GM12878 (cell line): ENCODE results near the gene MXI1. TPM values are rescaled to one million over a fixed set of nuclear protein-coding genes. Genes with fewer than 3 reads are reported as not detected.

ENCODE experiments used
- ATAC-seq: fragments of 200-7000 bp; cut with Tn5 transposase; 3 replicates; pipeline ENCODE4 v1.9.1; 2020; ENCODE audit warnings: mild to moderate bottlenecking, moderate library complexity
- BruUV-seq: library from RNA; stranded (reverse); fragments of 400-500 nt; replicated peaks from 2 replicates; lab custom pipeline; 2021; lab: Mats Ljungman, UMichigan
- CTCF ChIA-PET: fragments of 300-600 bp; sonication (Branson Sonifier 250); formaldehyde crosslinking; extraction: SDS; loops from one replicate; lab custom pipeline; 2021; ENCODE audit warnings: inconsistent platforms; lab: Yijun Ruan, JAX
- POLR2A ChIA-PET: fragments of 350-600 bp; formaldehyde crosslinking; extraction: SDS; loops from one replicate; lab custom pipeline; 2021; ENCODE audit warnings: inconsistent platforms; lab: Charles Lee
- RAD21 ChIA-PET: fragments of 300-600 bp; sonication (Branson Sonifier 250); formaldehyde crosslinking; loops from one replicate; lab custom pipeline; 2023; ENCODE audit warnings: antibody characterized with exemption; ENCODE audit not compliant: unreplicated experiment; lab: Charles Lee
- SMC1A ChIA-PET: fragments of 300-600 bp; sonication (Branson Sonifier 250); formaldehyde crosslinking; loops from one replicate; lab custom pipeline; 2023; ENCODE audit not compliant: unreplicated experiment, uncharacterized antibody; lab: Charles Lee
- DNase-seq: peaks from one replicate; pipeline ENCODE4 v3.0.0-alpha.2; 2011; ENCODE audit warnings: low read depth, low spot score
- FAIRE-seq: peaks from 3 replicates; lab custom pipeline; 2011; peaks lifted over from hg19 to GRCh38; lab: Jason Lieb, UNC
- H2AFZ ChIP-seq: 2 replicates; pipeline ENCODE4 v1.6.0; 2011; ENCODE audit warnings: low read depth, low read length, control low read depth; ENCODE audit not compliant: control insufficient read depth
- H3K27ac ChIP-seq: 2 replicates; pipeline ENCODE4 v1.5.1; 2011; ENCODE audit warnings: control low read depth; ENCODE audit not compliant: control insufficient read depth, insufficient read depth
- H3K27me3 ChIP-seq, 2 experiments: replicated peaks in 1 of 2; 2 replicates each; pipeline versions ENCODE4 v1.6.0 to v1.6.1; 2011; ENCODE audit warnings: low read length in 1 of 2; ENCODE audit not compliant: control insufficient read depth in 2 of 2, insufficient read depth in 2 of 2
- H3K36me3 ChIP-seq, 2 experiments: 2 replicates each; pipeline ENCODE4 v1.5.1; 2011; ENCODE audit warnings: low read length in 1 of 2; ENCODE audit not compliant: control insufficient read depth in 2 of 2, insufficient read depth in 2 of 2
- H3K4me1 ChIP-seq: 2 replicates; pipeline ENCODE4 v1.6.1; 2011; ENCODE audit warnings: mild to moderate bottlenecking, low read length, moderate library complexity, mixed read lengths; ENCODE audit not compliant: control insufficient read depth, insufficient read depth
- H3K4me2 ChIP-seq: 2 replicates; pipeline ENCODE4 v1.6.0; 2011; ENCODE audit warnings: control low read depth; ENCODE audit not compliant: control insufficient read depth, insufficient read depth
- H3K4me3 ChIP-seq: fragments of 200-600 bp; sonication (generic); 2 replicates; pipeline ENCODE4 v1.5.1; 2016
- H3K79me2 ChIP-seq: 2 replicates; pipeline ENCODE4 v1.6.0; 2011; ENCODE audit warnings: low read length; ENCODE audit not compliant: control insufficient read depth, insufficient read depth
- H3K9ac ChIP-seq: 2 replicates; pipeline ENCODE4 v1.8.0; 2011; ENCODE audit warnings: low read length, control low read depth, mixed read lengths; ENCODE audit not compliant: control insufficient read depth, insufficient read depth
- H3K9me3 ChIP-seq: replicated peaks from 3 replicates; pipeline ENCODE4 v1.5.1; 2011; ENCODE audit warnings: mild to moderate bottlenecking, low read length; ENCODE audit not compliant: control insufficient read depth, insufficient read depth
- H4K20me1 ChIP-seq: 2 replicates; pipeline ENCODE4 v1.6.0; 2011; ENCODE audit not compliant: control insufficient read depth, insufficient read depth
- BHLHE40 ChIP-seq, 2 experiments: fragments of 450-650 bp in 1 of 2; IDR thresholded peaks; 2 replicates each; pipeline ENCODE4 v1.6.1; 2011 to 2017; ENCODE audit warnings: low read depth in 2 of 2, borderline replicate concordance in 1 of 2, improper control_type of control experiment in 1 of 2, low read length in 1 of 2, mild to moderate bottlenecking in 1 of 2
- CEBPZ ChIP-seq: fragments of 150-350 bp; IDR thresholded peaks from 2 replicates; pipeline ENCODE4 v1.6.1; 2016; ENCODE audit warnings: low read depth, low read length
- NFXL1 ChIP-seq: fragments of 450-650 bp; IDR thresholded peaks from 2 replicates; pipeline ENCODE4 v1.6.1; 2017; ENCODE audit warnings: antibody characterized with exemption, mild to moderate bottlenecking, borderline replicate concordance
- RAD21 ChIP-seq: IDR thresholded peaks from 2 replicates; pipeline ENCODE4 v1.6.1; 2011; ENCODE audit warnings: mild to moderate bottlenecking, low read depth, low read length, moderate library complexity; ENCODE audit not compliant: insufficient read depth
- SP1 ChIP-seq: IDR thresholded peaks from one replicate; pipeline ENCODE4 v1.6.1; 2011; ENCODE audit warnings: low read depth, low read length
- STAT1 ChIP-seq: fragments of 450-650 bp; conservative IDR thresholded peaks from 2 replicates; pipeline ENCODE4 v1.6.1; 2014; ENCODE audit warnings: antibody characterized with exemption, mild to moderate bottlenecking
- YY1 ChIP-seq: IDR thresholded peaks from 2 replicates; pipeline ENCODE4 v1.6.1; 2011; ENCODE audit warnings: low read depth, mild to moderate bottlenecking, low read length
- ZSCAN29 ChIP-seq: fragments of 450-650 bp; IDR thresholded peaks from 2 replicates; pipeline ENCODE4 v1.6.1; 2017; ENCODE audit warnings: mild to moderate bottlenecking, moderate library complexity
- WGBS: methylation state at CpG from one replicate; pipeline ENCODE4 v1.1.6; 2016; ENCODE audit warnings: low lambda C conversion rate; ENCODE audit not compliant: insufficient replicate concordance, insufficient coverage; ENCODE audit errors: missing lambda C conversion rate; 5-methylcytosine and 5-hydroxymethylcytosine counted together
- in situ Hi-C: fragments of 300-500 bp; cut with MboI; formaldehyde crosslinking; loops from 9 replicates; pipeline ENCODE4 v1.14.3; 2018; ENCODE audit warnings: mixed read lengths
- intact Hi-C: fragments of 100-400 bp; cut with micrococcal nuclease; formaldehyde crosslinking; loops from one replicate; pipeline ENCODE4 v1.14.2; 2022; ENCODE audit not compliant: unreplicated experiment
- polyA plus RNA-seq, 11 experiments: library from polyadenylated mRNA; depleted of rRNA in 4 of 11; unstranded in 6 of 11; stranded (reverse) in 5 of 11; fragments of >200 nt; fragmentation: Nextera tagmentation in 4 of 11; fragmentation: Illumina TruSeq in 1 of 11; extraction: Ambion mirVana in 4 of 11; extraction: Trizol in 1 of 11; gene quantifications; 1 replicate in 1 of 11; 2 replicates in 10 of 11; pipeline versions ENCODE4 v1.2.1 to v1.2.3, GENCODE V29; 2011 to 2016; ENCODE audit warnings: inconsistent platforms in 2 of 11, missing spikeins in 2 of 11, low read depth in 1 of 11
- total RNA-seq, 4 experiments: library from RNA; depleted of rRNA in 3 of 4; stranded (reverse); fragments of >200 nt in 3 of 4; fragmentation: Illumina TruSeq in 1 of 4; extraction: Trizol in 1 of 4; gene quantifications; 2 replicates each; pipeline versions ENCODE4 v1.2.1 to v1.2.3, GENCODE V29; 2013 to 2021

The MXI1 gene
- total and polyA plus RNA-seq, 10 of the 15 experiments (the other 5 are each of a cell fraction or from before 2014, with no cell fraction given), result 0.23 to 8.0 (median 0.41) TPM

- no peak for ATAC-seq
- H3K79me2 ChIP-seq, result no peaks in the 10 kb centered on the region
- no peak overlapping the region for H3K4me3 ChIP-seq
- SMC1A ChIA-PET, result interaction anchor here (0.9 to 1.0 kb wide), 2 partner anchors 63 to 72 kb away, joined by 3 read pairs; no protein-coding TSS in a partner anchor
- H4K20me1 ChIP-seq, result no peaks in the 10 kb centered on the region
- intact Hi-C loops, result no loop called here
- TF ChIP-seq SP1 (peak; percentile 86), RAD21 (no peak)
- RAD21 ChIA-PET, result interaction anchor here (0.7 kb wide), 1 partner anchor 26 kb away, joined by 3 read pairs; no protein-coding TSS in a partner anchor
- H3K27me3 ChIP-seq, result peaks cover 1 to 3% of the 10 kb centered on the region in 2 experiments; a peak in 2 of 4 replicates
- no peak for FAIRE-seq
- DNase-seq, result no peak
- no peaks in the 10 kb centered on the region; the same call in 2 of the 3 replicates for H3K9me3 ChIP-seq
- no peaks in the 10 kb centered on the region for H3K36me3 ChIP-seq
- peaks cover 20% of the 10 kb centered on the region for H3K4me1 ChIP-seq
- in situ Hi-C loops, result no loop called here
- BruUV-seq, result no TSS peak
- POLR2A ChIA-PET, result interaction anchor here (0.6 to 0.7 kb wide), 2 partner anchors 8 to 89 kb away, joined by 3 to 11 read pairs; no protein-coding TSS in a partner anchor
- no peak overlapping the region for H3K9ac ChIP-seq
- H3K4me2 ChIP-seq, result no peak overlapping the region
- no peak overlapping the region for H2AFZ ChIP-seq
- H3K27ac ChIP-seq, result no peak overlapping the region
- CTCF ChIA-PET, result interaction anchor here (0.6 kb wide), 1 partner anchor 80 kb away, joined by 3 read pairs; no protein-coding TSS in a partner anchor
Measured at GRCh38 chr10:110216240-110216639, 8.8 kb downstream of the MXI1 start.

DNA sequence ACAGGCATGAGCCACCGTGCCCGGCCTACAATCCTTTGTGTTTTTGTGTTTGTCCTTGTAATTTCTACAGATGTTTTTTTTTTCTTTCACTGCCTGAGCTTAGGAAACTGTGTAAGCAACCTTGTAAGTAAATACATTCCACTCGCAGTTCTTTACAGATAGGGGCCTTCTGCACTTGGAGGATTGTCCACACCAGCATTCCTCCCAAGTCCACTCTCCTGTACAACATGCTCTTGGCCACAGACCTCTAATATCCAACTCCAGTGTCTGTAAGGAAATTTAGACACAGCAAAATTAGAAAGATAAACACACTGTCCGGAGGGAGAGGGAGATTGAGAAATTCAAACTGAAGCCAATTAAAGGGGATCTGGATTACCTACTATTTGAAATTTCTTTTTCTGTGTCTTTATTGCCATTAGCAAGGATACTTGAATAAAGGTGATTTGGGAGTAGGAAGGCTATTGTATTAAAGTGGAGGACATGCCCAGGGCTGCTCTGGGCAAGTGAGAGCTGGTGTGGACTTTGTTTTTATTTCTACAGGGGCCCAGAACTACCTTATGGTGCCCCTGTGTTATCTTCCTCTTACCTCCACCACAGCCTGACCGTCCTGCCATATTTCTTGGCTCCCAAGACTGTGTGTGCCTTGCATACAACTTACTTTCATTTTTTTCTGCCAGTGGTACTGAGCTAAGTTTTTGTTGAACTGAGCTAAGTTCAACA lies 9.7 kb downstream of the MXI1 start:
- POLR2A ChIA-PET, result interaction anchor here (0.7 kb wide), 1 partner anchor 9 kb away, joined by 11 read pairs; no protein-coding TSS in a partner anchor
- no peak for FAIRE-seq

More for the DNA sequence above, 9.7 kb downstream of the MXI1 start:
- no peaks in the 10 kb centered on the region for H3K79me2 ChIP-seq
- peaks cover 16% of the 10 kb centered on the region for H3K4me1 ChIP-seq
- no peak overlapping the region for H3K4me2 ChIP-seq
- no peak overlapping the region for H3K27ac ChIP-seq
- H3K9me3 ChIP-seq, result no peaks in the 10 kb centered on the region; the same call in 2 of the 3 replicates
- no peak for TF ChIP-seq YY1
- no peak for TF ChIP-seq ZSCAN29
- no peak for TF ChIP-seq BHLHE40 (IDR thresholded peaks at IDR 0.05; ENCODE audit: borderline replicate concordance in 1 of 2, low read depth in 2 of 2, low read length in 1 of 2)
- no peak for TF ChIP-seq NFXL1
- TF ChIP-seq STAT1, result no peak
- no peak for TF ChIP-seq CEBPZ
- intact Hi-C loops, result no loop called here
- H2AFZ ChIP-seq, result no peak overlapping the region
- CTCF ChIA-PET, result interaction anchor here (0.6 to 1.4 kb wide), 2 partner anchors 12 to 81 kb away, joined by 3 read pairs; no protein-coding TSS in a partner anchor
- no peak overlapping the region for H3K9ac ChIP-seq
- DNase-seq (no peak), ATAC-seq (no peak)
- peaks cover 3% of the 10 kb centered on the region in 2 experiments; a peak in 2 of 4 replicates for H3K27me3 ChIP-seq
- no TSS peak for BruUV-seq
- no peaks in the 10 kb centered on the region for H4K20me1 ChIP-seq
- no peak overlapping the region for H3K4me3 ChIP-seq
- no peaks in the 10 kb centered on the region for H3K36me3 ChIP-seq
- in situ Hi-C loops, result no loop called here
- RAD21 ChIA-PET, result interaction anchor here (0.7 kb wide), 1 partner anchor 79 kb away, joined by 3 read pairs; no protein-coding TSS in a partner anchor
- SMC1A ChIA-PET, result no interaction called here
- 77% methylated on average over 5 of the region's 5 CpGs for WGBS
